Left lung (tissue), 10 donors: ENCODE results near the gene ATF3. TPM values are rescaled to one million over a fixed set of nuclear protein-coding genes. Genes with fewer than 3 reads are reported as not detected.

ENCODE experiments used
- ATAC-seq: fragments of 200-7000 bp; cut with Tn5 transposase; one replicate; pipeline ENCODE4 v1.9.1; 2020; ENCODE audit warnings: moderate library complexity
- DNase-seq, 4 donors: peaks; one replicate each; pipeline ENCODE4 v3.0.0-alpha.2; 2013 to 2020
- H3K27ac ChIP-seq, 2 donors: fragments of 200-600 bp; sonication (generic) in 1 of 2; one replicate each; pipeline versions ENCODE4 v1.5.0 to v1.8.0; 2020 to 2021
- H3K27me3 ChIP-seq, 2 donors: fragments of 200-600 bp; sonication (generic) in 1 of 2; one replicate each; pipeline versions ENCODE4 v1.5.0 to v1.8.0; 2020 to 2021
- H3K36me3 ChIP-seq, 2 donors: fragments of 200-600 bp; sonication (generic) in 1 of 2; one replicate each; pipeline versions ENCODE4 v1.5.0 to v1.8.0; 2020 to 2021
- H3K4me1 ChIP-seq, 2 donors: fragments of 200-600 bp; one replicate each; pipeline ENCODE4 v1.8.0; 2021
- H3K4me3 ChIP-seq, 2 donors: fragments of 200-600 bp; sonication (generic) in 1 of 2; one replicate each; pipeline versions ENCODE4 v1.5.0 to v1.8.0; 2020 to 2021; ENCODE audit warnings: mild to moderate bottlenecking in 1 of 2
- H3K9me3 ChIP-seq, 2 donors: fragments of 200-600 bp; sonication (generic) in 1 of 2; one replicate each; pipeline versions ENCODE4 v1.5.0 to v1.8.0; 2020 to 2021
- intact Hi-C, 2 donors: fragments of 100-400 bp; cut with DNase I; formaldehyde crosslinking; loops; one replicate each; pipeline versions ENCODE4 v1.11.2 to v1.14.2; 2022
- polyA plus RNA-seq, 6 donors: library from polyadenylated mRNA; unstranded; fragments of 120-200 nt; gene quantifications; one replicate each; pipeline ENCODE4 v1.2.1, GENCODE V29; 2013; ENCODE audit not compliant: insufficient read length in 6 of 6
- total RNA-seq, 2 donors: library from RNA; stranded (reverse); fragmentation: NEBNext Ultra II Directional; extraction: Animal tissue kit (Norgen Biotek cat#: 25700); gene quantifications; one replicate each; pipeline ENCODE4 v1.2.1, GENCODE V29; 2021
- TF ChIP-seq, protein P1 (sequence below), 2 donors: fragments of 200-600 bp; sonication (generic) in 1 of 2; IDR thresholded peaks; one replicate each; pipeline versions ENCODE4 v1.5.0 to v1.8.0; 2021; ENCODE audit warnings: antibody characterized with exemption in 2 of 2
- donor health status: DM: no; HTN: yes; CAD: no.
- donor health status: DM: no; HTN: no; CAD: no.

ATF3 gene
- total and polyA plus RNA-seq, 8 donors: 5.6 to 81.8 (median 25.1) TPM

- Histone ChIP-seq H3K27me3 (peaks cover 12 to 68% of the 10 kb centered on the region in 2 donors), H3K9me3 (no peaks in the 10 kb centered on the region), H3K27ac (peak overlapping the region; percentile 93 to 98), H3K4me1 (peaks cover 6 to 51% of the 10 kb centered on the region in 2 donors), H3K4me3 (peak overlapping the region; percentile 51 to 71), H3K36me3 (no peaks in the 10 kb centered on the region)
- ATAC-seq: peak; percentile 33
- DNase-seq: peak in 3 of 4 donors; percentile 57 to 89 (median 80)
- TF ChIP-seq, protein P1, sequence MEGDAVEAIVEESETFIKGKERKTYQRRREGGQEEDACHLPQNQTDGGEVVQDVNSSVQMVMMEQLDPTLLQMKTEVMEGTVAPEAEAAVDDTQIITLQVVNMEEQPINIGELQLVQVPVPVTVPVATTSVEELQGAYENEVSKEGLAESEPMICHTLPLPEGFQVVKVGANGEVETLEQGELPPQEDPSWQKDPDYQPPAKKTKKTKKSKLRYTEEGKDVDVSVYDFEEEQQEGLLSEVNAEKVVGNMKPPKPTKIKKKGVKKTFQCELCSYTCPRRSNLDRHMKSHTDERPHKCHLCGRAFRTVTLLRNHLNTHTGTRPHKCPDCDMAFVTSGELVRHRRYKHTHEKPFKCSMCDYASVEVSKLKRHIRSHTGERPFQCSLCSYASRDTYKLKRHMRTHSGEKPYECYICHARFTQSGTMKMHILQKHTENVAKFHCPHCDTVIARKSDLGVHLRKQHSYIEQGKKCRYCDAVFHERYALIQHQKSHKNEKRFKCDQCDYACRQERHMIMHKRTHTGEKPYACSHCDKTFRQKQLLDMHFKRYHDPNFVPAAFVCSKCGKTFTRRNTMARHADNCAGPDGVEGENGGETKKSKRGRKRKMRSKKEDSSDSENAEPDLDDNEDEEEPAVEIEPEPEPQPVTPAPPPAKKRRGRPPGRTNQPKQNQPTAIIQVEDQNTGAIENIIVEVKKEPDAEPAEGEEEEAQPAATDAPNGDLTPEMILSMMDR (IDR thresholded peaks at IDR 0.05): peak; percentile 42
- intact Hi-C loops: loop anchor here in 1 of 2 donors (5.0 kb wide), 1 partner anchor 132 kb away; no protein-coding TSS in a partner anchor
These were observed 569 bp downstream of the ATF3 start for GRCh38 chr1:212608959-212609700.

DNA sequence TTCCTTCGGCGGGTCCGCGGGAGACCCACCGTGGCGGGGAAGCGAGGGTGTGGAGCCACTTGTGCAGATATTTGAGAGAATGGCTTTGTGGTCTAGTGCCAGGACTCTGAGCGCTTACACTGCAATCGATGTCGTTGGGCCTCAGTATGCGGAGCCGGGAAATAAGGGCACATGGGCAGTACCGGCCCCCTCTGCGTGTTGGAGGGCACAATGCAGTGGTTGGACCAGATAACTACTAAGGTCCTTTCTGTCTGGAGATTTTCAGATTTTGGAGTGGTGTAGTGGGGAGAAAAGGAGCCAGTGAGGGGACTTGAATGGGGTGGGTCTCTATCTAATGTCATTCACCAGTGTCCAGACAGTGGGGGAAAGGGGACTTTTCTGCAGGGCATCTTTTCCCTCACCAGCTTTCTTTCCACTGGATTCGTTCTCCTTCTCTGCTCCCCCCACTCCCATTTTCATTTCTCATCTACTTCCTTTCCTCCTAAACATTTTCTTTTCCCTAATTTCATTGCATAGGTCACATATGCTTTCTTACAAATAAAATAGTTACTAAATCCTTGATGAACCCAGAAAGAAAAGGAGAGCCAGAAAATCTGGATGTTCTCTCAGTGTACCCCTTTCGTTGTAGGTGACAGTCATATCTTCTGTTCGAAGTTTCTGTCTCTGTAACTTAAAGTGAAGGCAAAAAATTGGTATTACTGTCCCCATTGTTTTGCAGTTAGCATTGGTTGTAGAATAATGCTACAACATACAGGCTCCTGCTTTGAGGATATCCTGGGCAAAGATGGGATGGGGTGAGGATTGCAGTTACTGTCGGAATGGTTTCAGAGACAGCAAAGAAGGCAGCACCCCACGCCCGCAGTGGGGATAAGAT lies 1.4 kb downstream of the ATF3 start:
- intact Hi-C loops: loop anchor here in 1 of 2 donors (5.0 kb wide), 1 partner anchor 133 kb away; no protein-coding TSS in a partner anchor
- peaks cover 12 to 60% of the 10 kb centered on the region in 2 donors for H3K27me3 ChIP-seq
- H3K4me1 ChIP-seq: peaks cover 6 to 54% of the 10 kb centered on the region in 2 donors
- TF ChIP-seq, protein P1 (IDR thresholded peaks at IDR 0.05): no peak
- H3K36me3 ChIP-seq: peaks cover 0 to under 1% of the 10 kb centered on the region in 2 donors
- ATAC-seq: no peak
- peak overlapping the region; percentile 93 to 98 for H3K27ac ChIP-seq
- no peak for DNase-seq
- H3K4me3 ChIP-seq: peak overlapping the region; percentile 51 to 71
- H3K9me3 ChIP-seq: no peaks in the 10 kb centered on the region

GRCh38 chr1:212610575-212610967 lies 2.0 kb downstream of the ATF3 start:
- no peak for ATAC-seq
- intact Hi-C loops: no loop called here
- Histone ChIP-seq H3K36me3 (peaks cover 0 to 7% of the 10 kb centered on the region in 2 donors), H3K27ac (no peak overlapping the region), H3K9me3 (no peaks in the 10 kb centered on the region), H3K4me1 (peaks cover 6 to 54% of the 10 kb centered on the region in 2 donors), H3K27me3 (peaks cover 12 to 54% of the 10 kb centered on the region in 2 donors), H3K4me3 (peak overlapping the region in 1 of 2 donors; percentile 71)
- TF ChIP-seq, protein P1 (IDR thresholded peaks at IDR 0.05): no peak
- DNase-seq: no peak

DNA sequence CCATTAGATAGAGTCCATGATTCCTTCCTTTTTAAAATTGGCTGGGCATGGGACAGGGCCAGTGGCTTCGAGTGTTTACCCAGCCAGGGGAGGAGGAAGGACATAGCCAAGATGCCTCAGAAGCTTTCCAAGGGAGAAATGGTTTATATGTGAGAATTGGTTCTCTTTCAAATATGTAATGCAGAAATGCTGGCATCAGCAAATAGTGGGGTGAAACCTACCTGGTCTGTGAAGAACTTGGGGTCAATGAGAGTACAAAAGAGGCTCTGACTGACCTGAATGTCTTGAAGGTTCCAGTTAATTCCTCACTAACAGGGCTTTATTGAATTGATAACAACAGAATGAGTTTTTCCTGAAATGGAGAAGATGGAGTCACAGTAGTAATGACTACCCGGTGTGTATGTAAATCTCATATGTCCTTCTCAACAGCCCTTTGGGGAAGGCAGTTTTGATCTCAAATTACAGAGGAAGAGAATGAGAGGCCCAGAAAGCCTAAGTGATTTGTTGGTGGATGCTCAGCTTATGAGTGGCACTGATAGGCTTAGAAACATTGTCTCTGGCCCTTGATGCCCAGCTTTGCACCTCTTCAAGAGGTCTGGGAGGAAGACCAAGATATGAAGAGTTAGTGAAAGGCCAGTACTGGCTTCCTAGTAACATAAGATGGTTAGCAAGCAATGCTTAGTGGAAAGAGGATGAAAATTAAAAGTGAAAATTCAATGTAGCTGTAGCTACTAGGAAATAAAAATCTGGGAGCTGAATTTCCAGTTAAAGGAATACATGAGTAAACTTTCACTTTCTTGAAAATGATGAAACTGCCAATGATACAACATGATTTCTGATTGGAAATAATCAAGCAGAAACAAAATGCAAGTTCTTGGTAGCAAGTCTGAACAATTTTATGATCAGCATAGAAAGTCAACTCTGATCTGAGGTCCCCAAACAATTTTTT lies 2.7 kb downstream of the ATF3 start:
- H3K27ac ChIP-seq: no peak overlapping the region
- H3K4me3 ChIP-seq: peak overlapping the region in 1 of 2 donors; percentile 71
- no peaks in the 10 kb centered on the region for H3K9me3 ChIP-seq
- peaks cover 12 to 47% of the 10 kb centered on the region in 2 donors for H3K27me3 ChIP-seq
- no peak for ATAC-seq
- TF ChIP-seq, protein P1 (IDR thresholded peaks at IDR 0.05): no peak
- H3K4me1 ChIP-seq: peaks cover 6 to 53% of the 10 kb centered on the region in 2 donors
- peaks cover 0 to 14% of the 10 kb centered on the region in 2 donors for H3K36me3 ChIP-seq
- intact Hi-C loops: no loop called here
- DNase-seq: no peak
